HFF-Myc (cell line): Measurements from ENCODE around the gene RIMS4.

Experiments
- DNase-seq: peaks from one replicate; pipeline ENCODE4 v3.0.0-alpha.2; 2011; ENCODE audit warnings: low read depth; ENCODE audit errors: extremely low read depth
- H3K4me3 ChIP-seq: replicated peaks from 2 replicates; pipeline ENCODE4 v1.5.1; 2011; ENCODE audit warnings: low read depth, mild to moderate bottlenecking, control low read depth, low read length
- CTCF ChIP-seq: IDR thresholded peaks from 2 replicates; pipeline ENCODE4 v1.5.1; 2012; ENCODE audit warnings: mild to moderate bottlenecking, low read depth, low read length, control low read depth; ENCODE audit errors: missing control alignments

The RIMS4 gene

GRCh38 chr20:44720621-44720996 is 89.7 kb downstream of the RIMS4 start:
- no peak for DNase-seq
- H3K4me3 ChIP-seq, result no peak overlapping the region
- TF ChIP-seq CTCF, result no peak

GRCh38 chr20:44719841-44720240 is 90.5 kb downstream of the RIMS4 start:
- no peak for TF ChIP-seq CTCF
- DNase-seq, result no peak

GRCh38 chr20:44717986-44718385 is 92.4 kb downstream of the RIMS4 start:
- no peak overlapping the region for H3K4me3 ChIP-seq
- DNase-seq, result no peak
- TF ChIP-seq CTCF, result peak; percentile 25

More at GRCh38 chr20:44719841-44720240, 90.5 kb downstream of the RIMS4 start:
- no peak overlapping the region for H3K4me3 ChIP-seq

- no peak for DNase-seq
- no peak for TF ChIP-seq CTCF
- no peak overlapping the region for H3K4me3 ChIP-seq
These were observed 93.8 kb downstream of the RIMS4 start for GRCh38 chr20:44716309-44717106.

- H3K4me3 ChIP-seq, result no peak overlapping the region
- no peak for DNase-seq
- TF ChIP-seq CTCF, result no peak
These were observed 94.6 kb downstream of the RIMS4 start for GRCh38 chr20:44715499-44716308.

GRCh38 chr20:44714701-44715498 is 95.4 kb downstream of the RIMS4 start, which contains the start of gene CCN5:
Gene CCN5, plus strand, starts transcription at chr20:44715369. Its CDS starts 22 bp downstream, at chr20:44715391.
- H3K4me3 ChIP-seq, result no peak within 1 kb of the TSS
- TF ChIP-seq CTCF, result no peak
- DNase-seq, result no peak
